Prostate gland (tissue), 2 donors: ENCODE results near the gene AGBL5.

Source experiments
- CTCF ChIP-seq, 4 experiments: fragments of 200-600 bp in 2 of 4; fragments of 450-650 bp in 2 of 4; sonication (generic) in 2 of 4; IDR thresholded peaks; 1 replicate in 3 of 4; 2 replicates in 1 of 4; pipeline ENCODE4 v1.5.1; 2016 to 2019; ENCODE audit warnings: antibody characterized with exemption in 4 of 4, mild to moderate bottlenecking in 2 of 4, moderate library complexity in 2 of 4
- POLR2A ChIP-seq: fragments of 450-650 bp; IDR thresholded peaks from one replicate; pipeline ENCODE4 v1.6.1; 2016; ENCODE audit warnings: antibody characterized with exemption, mild to moderate bottlenecking
- POLR2AphosphoS5 ChIP-seq: sonication (generic); formaldehyde crosslinking; IDR thresholded peaks from one replicate; pipeline ENCODE4 v1.6.1; 2017; ENCODE audit warnings: antibody characterized with exemption

- TF ChIP-seq CTCF (IDR thresholded peaks at IDR 0.05) (no peak), POLR2AphosphoS5 (no peak), POLR2A (no peak)
Measured at GRCh38 chr2:27109083-27109482, 57.6 kb downstream of the AGBL5 start.
